Measurements from ENCODE around the gene IDE.

IDE gene

DNA sequence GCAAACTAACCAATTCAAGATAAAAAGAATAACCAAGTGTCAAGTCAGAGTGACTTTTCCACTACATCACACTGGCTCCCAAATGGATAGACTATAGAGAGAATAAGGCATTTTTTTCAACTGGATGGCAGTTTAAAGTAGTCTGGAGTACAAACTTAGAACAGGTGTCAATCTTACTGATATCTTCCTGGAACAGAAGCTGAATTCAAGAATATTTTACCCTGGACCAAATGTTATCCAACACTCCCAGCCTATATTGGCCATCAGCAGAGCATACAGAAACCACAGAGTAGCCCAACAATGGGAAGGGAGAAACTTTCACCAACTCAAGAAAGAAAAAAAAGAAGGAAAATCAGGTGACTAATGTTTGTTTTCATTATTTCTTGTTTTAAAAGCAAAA is 11.5 kb downstream of the IDE start:
- no peak for DNase-seq

DNA sequence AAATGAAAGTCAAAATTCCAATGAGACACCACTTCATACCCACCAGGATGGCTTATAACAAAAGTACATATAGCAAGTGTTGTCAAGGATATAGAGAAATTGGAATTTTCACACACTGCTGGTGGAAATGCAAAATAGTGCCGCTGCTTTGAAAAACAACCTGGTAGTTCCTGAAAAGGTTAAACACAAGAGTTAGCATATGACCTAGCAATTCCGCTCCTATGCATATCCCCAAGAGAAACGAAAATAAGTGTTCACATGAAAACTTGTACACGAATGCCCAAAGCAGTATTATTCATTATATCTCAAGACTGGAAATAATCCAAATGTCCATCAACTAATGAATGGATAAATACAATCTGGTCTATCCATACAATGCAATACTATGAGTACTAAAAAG is 14.8 kb downstream of the IDE start:
- no peak for DNase-seq

GRCh38 chr10:92553959-92554358 is 19.9 kb downstream of the IDE start:
- DNase-seq, result no peak

DNA sequence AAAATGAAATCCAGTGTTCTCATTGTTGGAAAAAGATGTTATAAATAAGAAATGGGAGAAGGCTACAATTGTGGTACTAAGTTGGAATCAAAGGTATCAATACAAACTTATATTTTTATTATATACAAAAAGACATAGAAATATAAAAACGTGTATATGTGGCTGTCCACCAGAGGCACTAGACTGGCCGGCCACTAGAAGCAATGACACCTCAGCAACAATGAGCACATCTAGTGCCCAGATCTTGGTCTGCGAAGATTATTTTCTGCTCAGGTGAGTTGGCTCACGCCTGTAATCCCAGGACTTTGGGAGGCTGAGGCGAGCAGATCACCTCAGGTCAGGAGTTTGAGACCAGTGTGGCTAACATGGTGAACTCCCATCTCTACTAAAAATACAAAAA is 21.6 kb downstream of the IDE start:
- no peak for DNase-seq

- no peak for DNase-seq
Observed at GRCh38 chr10:92550924-92551323, 23.0 kb downstream of the IDE start.

DNA sequence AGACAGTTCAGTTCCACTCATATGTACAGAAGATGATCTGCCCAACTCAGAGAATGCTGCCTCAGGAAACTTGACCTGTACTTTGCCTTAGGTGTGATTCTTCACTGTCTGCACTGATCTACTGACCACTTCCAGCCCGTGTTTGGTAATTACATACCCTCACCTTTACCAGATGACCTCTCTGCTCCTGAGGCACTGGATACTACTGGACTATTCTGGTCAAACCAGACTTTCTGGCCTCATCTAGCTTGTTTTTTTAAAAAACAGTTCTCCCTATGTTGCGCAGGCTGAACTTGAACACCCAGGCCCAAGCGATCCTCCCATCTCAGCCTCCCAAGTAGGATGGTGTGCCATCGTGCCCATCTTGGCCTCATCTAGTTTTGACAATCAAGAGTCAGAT is 26.2 kb downstream of the IDE start:
- no peak for DNase-seq

DNA sequence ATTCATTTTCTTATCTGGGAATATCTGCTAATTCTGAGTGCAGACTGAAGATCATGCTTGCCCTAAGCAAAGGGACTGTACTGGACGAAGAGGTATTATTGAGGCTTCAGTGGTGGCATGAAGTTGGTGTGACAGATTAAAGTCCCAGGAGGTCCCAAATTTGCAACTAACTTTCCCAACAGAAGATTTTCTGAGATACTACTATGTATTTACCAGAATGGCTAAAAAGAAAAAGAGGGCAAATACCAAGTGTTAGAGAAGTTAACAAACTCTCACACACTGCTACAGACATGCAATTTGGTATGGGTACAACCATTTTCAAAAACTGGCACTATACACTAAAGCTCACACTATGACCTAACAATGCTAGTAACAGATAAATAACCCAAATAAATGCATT is 28.3 kb downstream of the IDE start:
- DNase-seq, result no peak

GRCh38 chr10:92544296-92544695 is 29.6 kb downstream of the IDE start:
- no peak for DNase-seq

DNA sequence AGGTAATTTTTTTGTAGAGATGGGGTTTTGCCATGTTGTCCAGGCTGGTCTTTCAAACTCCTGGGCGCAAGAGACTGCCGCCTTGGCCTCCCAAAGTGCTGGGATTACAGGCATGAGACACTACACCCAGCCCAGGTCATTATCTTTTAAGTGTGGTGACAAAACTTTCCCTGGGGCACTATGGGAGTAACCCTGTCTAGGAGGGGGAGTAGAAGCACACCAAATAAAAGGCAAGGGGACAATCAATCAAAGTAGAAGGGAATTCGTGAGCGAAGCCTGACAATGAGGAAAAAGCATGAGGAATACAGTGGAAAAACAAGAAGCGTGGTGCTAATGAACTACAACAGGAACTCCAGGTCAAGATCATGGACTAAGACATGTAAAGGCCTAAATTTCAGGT is 31.4 kb downstream of the IDE start:
- DNase-seq, result no peak

DNA sequence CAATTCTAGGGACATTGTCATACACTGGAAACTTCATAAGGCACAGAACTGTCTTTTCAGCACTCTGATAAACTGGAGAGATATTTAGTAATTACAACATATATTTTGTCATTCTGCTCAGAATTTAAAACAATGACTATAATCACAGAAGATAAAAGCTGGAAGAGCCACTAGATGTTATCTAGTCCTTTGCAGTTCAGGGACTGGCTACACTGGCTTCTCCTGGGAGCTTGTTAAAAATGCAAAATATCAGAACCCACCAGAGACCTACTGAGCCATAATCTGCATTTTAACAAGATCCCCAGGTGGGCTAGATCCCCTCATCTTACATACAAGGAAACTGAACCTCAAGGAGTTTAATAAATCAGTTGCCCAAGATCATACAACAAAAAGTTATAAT is 32.3 kb downstream of the IDE start:
- no peak for DNase-seq

DNA sequence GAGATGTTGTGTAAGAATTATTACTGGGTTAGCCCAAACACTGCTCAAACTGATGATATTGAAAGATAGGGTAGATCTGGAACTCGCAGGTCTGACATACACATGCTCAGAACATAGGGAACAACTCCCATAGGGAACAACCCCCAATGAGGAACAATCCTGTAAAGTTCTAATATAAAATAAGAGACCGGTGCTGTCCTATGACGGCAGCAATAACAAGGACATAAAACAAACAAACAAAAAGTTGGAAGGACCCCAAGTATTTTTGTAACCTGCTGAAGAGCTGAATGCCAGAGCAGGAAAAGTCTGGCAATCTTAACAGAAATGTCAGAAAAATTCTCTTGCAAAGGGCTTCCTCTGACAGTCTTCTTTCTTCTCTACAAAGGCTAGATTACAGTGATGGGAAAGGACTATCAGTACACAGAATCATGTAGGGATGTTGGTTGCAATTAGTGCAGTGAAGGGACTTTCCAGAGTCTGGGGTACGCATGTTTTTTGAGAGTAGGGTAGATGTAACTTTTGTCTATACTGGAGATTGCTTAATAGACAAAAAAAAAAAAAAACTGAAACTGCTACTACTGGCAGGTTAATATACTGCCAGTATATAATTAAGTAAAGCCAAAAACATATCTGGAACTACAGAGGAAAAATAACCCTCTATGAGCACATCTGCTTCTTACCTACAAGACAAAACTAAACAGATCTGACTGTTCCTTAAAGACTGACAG is 35.5 kb downstream of the IDE start:
- no peak for DNase-seq

- DNase-seq, result no peak
Observed at GRCh38 chr10:92530891-92531535, 42.9 kb downstream of the IDE start.

DNA sequence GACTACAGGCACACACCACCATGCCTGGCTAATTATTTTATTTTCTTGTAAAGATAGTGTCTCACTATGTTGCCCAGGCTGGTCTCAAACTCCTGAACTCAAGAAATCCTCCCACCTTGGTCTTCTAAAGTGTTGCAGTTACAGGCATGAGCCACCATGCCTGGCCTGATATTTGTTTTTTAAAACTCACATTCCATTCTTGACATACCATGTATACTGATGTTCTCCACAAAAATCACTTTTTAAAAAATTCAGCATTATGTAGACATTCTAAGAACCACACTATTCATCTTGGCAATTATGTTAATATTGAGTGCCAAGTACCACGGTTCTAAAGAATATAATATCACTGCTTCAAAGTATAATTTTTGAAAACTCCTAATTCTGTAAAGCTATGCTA is 43.5 kb downstream of the IDE start:
- no peak for DNase-seq

- DNase-seq, result no peak
Observed at GRCh38 chr10:92527716-92528115, 46.2 kb downstream of the IDE start.

- no peak for DNase-seq
Observed at GRCh38 chr10:92523639-92524038, 50.3 kb downstream of the IDE start.

- DNase-seq, result peak; percentile 45 to 62
Observed at GRCh38 chr10:92517034-92517655, 56.7 kb downstream of the IDE start.

DNA sequence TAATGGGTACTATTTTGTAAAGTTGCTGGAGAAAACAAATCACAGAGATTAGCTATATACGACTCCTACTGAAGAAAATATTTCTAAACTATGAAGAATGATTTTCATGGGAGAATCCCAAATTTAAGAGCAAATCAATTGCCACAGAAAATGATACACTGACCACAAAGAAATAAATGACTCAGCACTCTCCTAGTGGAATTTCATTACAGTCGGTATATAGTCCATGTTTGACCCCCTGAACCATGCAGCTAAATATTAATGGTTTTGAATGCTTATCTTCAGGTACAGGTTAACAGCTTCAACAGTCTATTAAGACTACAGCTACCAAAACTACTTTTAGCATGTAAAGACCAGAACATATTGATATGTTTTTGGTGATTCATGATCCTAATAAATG is 65.0 kb downstream of the IDE start:
- no peak for DNase-seq

GRCh38 chr10:92506336-92506735 is 67.6 kb downstream of the IDE start:
- DNase-seq, result no peak

DNA sequence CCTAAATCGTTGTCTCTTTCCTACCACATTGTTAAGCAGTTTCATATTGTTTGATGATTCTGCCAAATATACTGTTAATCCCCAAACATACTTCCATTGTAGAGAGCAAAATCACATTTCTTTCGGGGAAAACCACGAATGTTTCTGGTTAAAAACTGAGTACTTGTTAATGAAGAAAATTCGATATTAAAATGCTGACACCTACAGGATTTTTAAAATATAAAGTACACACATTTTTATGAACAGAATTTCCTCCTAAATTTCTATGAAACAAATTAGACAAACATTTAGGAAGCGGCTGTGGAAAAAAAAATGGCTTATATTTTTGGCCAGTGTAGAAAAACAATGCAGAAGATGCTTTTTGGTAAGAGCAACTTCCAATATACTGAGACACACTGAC is 68.8 kb downstream of the IDE start:
- no peak for DNase-seq

- no peak for DNase-seq
Observed at GRCh38 chr10:92502296-92502808, 71.5 kb downstream of the IDE start.

DNA sequence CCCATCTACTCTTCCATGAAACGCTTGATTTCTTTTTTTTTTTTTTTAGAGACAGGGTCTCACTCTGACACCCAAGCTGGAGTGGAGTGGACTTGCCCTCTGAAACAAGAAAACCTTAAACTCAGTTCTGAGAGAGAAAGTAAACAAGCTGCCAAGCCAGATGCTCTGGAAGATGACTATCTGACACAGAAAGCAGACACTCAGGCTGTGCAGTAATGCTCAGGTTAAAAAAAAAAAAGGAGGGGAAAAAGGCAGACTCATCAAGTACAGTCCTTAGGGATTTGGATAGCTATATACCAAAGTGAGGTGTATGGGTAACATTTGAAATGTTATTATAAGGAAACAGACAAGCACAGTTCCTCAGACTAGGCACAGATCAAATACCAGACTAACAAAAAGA is 80.5 kb downstream of the IDE start:
- DNase-seq, result no peak

- no peak for DNase-seq
Observed at GRCh38 chr10:92492748-92493240, 81.1 kb downstream of the IDE start.

GRCh38 chr10:92490387-92490786 is 83.5 kb downstream of the IDE start:
- DNase-seq, result no peak

DNA sequence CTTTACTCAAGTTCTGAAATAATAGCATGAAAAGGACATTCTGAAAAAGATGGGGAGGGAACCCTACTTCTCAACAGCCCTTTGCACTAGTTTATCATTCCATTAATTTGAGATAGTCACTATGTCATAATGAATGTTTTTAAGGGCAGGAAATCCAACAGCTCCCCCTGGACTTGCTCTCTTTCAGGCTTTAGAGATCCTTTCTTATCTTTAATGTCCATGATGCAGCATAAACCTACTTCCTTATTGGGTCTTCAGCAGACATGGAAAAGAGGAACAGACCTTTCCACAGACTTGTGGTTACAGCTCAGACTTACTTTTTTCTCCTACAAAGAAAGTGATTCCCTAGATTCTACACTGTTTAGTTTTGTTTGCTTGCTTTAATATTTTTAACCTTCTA is 87.3 kb downstream of the IDE start:
- no peak for DNase-seq

Measured in activated T-cell treated with anti-CD3 and anti-CD28 coated beads, Interleukin-2, amount 50 U/mL, for 48 hours (primary cell).